ENCODE data around the gene ZNF71. TPM values are rescaled to one million over a fixed set of nuclear protein-coding genes. Genes with fewer than 3 reads are reported as not detected.

ZNF71 gene
- polyA plus RNA-seq, 4 donors: 8.1 to 11.3 (median 9.5) TPM

Other genes with a start within 250 kb of the ZNF71 start
- 10 to 100 TPM; 10.6 to 12.1 (median 11.6) TPM for gene ZNF582, start 201.8 kb upstream of the ZNF71 start, polyA plus RNA-seq (ENCODE audit: insufficient read length in 4 of 4)
- 10 to 100 TPM in 1 of 4 donors, 1 to 10 TPM in 3; 8.6 to 11.9 (median 9.6) TPM for gene ZNF583, start 191.0 kb upstream of the ZNF71 start, polyA plus RNA-seq (ENCODE audit: insufficient read length in 4 of 4)
- gene ZNF667, start 118.0 kb upstream of the ZNF71 start, polyA plus RNA-seq (ENCODE audit: insufficient read length in 4 of 4): 10 to 100 TPM; 12.6 to 24.8 (median 19.9) TPM
- gene ZNF471, start 87.4 kb upstream of the ZNF71 start, polyA plus RNA-seq (ENCODE audit: insufficient read length in 4 of 4): 10 to 100 TPM; 11.8 to 36.1 (median 22.6) TPM
- gene ZFP28, start 56.4 kb upstream of the ZNF71 start, polyA plus RNA-seq (ENCODE audit: insufficient read length in 4 of 4): 10 to 100 TPM; 11.1 to 19.2 (median 12.8) TPM
- 10 to 100 TPM in 2 of 4 donors, 1 to 10 TPM in 2; 7.3 to 10.6 (median 9.5) TPM for gene ZNF470, start 27.8 kb upstream of the ZNF71 start, polyA plus RNA-seq (ENCODE audit: insufficient read length in 4 of 4)
- gene SMIM17, start 47.9 kb downstream of the ZNF71 start, polyA plus RNA-seq (ENCODE audit: insufficient read length in 4 of 4): 1 to 10 TPM; 1.1 to 2.3 (median 1.8) TPM
- 1 to 10 TPM; 4.4 to 7.3 (median 4.7) TPM for gene ZNF835, start 76.5 kb downstream of the ZNF71 start, polyA plus RNA-seq (ENCODE audit: insufficient read length in 4 of 4)
- gene PEG3, start 245.4 kb downstream of the ZNF71 start, polyA plus RNA-seq (ENCODE audit: insufficient read length in 4 of 4): 10 to 100 TPM; 50.6 to 95.4 (median 77.1) TPM
- 1 to 10 TPM in 3 of 4 donors, under 1 TPM in 1; 0.72 to 4.7 (median 2.6) TPM for gene ZIM2, start 245.4 kb downstream of the ZNF71 start, polyA plus RNA-seq (ENCODE audit: insufficient read length in 4 of 4)

All from left renal cortex interstitium (tissue), 4 donors.